Measurements from ENCODE around the gene HPCAL1.

The HPCAL1 gene

GRCh38 chr2:10475811-10476660, 173.3 kb downstream of the HPCAL1 start:
- no peaks in the 10 kb centered on the region for H3K4me1 ChIP-seq
- no peak for DNase-seq (ENCODE audit: low spot score in 2 of 2)
- no peaks in the 10 kb centered on the region for H3K36me3 ChIP-seq (replicated peaks)
- in situ Hi-C loops (cut with MboI; ENCODE audit: low sequenced_read_pairs) = no loop called here
- no peaks in the 10 kb centered on the region for H3K9me3 ChIP-seq
- no peak overlapping the region for H3K4me3 ChIP-seq
- H3K27me3 ChIP-seq (ENCODE audit: low read depth) = no peaks in the 10 kb centered on the region

GRCh38 chr2:10476723-10477442, 174.2 kb downstream of the HPCAL1 start:
- in situ Hi-C loops (cut with MboI; ENCODE audit: low sequenced_read_pairs) = no loop called here

More at GRCh38 chr2:10476723-10477442, 174.2 kb downstream of the HPCAL1 start:
- DNase-seq (ENCODE audit: low spot score in 2 of 2) = no peak
- H3K4me3 ChIP-seq = no peak overlapping the region
- H3K4me1 ChIP-seq = no peaks in the 10 kb centered on the region
- no peaks in the 10 kb centered on the region for H3K9me3 ChIP-seq
- H3K27me3 ChIP-seq (ENCODE audit: low read depth) = peaks cover 2% of the 10 kb centered on the region; the same call in 1 of the 2 replicates
- H3K36me3 ChIP-seq (replicated peaks) = no peaks in the 10 kb centered on the region
